ENCODE measurements around the gene LIME1. TPM values are rescaled to one million over a fixed set of nuclear protein-coding genes. Genes with fewer than 3 reads are reported as not detected.

LIME1 gene
- total RNA-seq, 1 donor = 3.5 TPM

DNA sequence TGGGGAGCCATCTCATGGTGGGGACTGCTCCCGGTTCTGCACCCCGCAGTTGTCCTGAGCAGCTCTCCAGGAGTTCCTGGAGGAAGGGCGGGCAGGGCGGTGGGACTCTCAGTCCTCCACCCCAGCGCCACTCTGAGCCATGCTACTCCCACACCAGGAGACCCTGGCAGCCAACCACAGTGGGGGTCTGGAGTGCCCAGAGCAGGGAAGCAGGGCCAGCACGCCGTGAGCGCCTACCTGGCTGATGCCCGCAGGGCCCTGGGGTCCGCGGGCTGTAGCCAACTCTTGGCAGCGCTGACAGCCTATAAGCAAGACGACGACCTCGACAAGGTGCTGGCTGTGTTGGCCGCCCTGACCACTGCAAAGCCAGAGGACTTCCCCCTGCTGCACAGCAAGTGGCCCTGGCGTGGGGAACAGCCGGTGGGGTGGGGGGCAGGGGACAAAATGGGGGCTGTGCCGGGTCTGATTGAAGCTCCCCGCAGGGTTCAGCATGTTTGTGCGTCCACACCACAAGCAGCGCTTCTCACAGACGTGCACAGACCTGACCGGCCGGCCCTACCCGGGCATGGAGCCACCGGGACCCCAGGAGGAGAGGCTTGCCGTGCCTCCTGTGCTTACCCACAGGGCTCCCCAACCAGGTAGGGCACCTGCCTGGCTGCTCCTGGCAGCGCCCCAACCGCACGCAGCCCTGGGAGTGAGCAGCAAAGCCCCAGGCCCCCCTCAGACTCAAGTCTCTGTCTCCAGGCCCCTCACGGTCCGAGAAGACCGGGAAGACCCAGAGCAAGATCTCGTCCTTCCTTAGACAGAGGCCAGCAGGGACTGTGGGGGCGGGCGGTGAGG lies 41.7 kb upstream of the LIME1 start:
- TF ChIP-seq, protein P1, sequence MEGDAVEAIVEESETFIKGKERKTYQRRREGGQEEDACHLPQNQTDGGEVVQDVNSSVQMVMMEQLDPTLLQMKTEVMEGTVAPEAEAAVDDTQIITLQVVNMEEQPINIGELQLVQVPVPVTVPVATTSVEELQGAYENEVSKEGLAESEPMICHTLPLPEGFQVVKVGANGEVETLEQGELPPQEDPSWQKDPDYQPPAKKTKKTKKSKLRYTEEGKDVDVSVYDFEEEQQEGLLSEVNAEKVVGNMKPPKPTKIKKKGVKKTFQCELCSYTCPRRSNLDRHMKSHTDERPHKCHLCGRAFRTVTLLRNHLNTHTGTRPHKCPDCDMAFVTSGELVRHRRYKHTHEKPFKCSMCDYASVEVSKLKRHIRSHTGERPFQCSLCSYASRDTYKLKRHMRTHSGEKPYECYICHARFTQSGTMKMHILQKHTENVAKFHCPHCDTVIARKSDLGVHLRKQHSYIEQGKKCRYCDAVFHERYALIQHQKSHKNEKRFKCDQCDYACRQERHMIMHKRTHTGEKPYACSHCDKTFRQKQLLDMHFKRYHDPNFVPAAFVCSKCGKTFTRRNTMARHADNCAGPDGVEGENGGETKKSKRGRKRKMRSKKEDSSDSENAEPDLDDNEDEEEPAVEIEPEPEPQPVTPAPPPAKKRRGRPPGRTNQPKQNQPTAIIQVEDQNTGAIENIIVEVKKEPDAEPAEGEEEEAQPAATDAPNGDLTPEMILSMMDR (IDR thresholded peaks at IDR 0.05; ENCODE audit: insufficient read depth, low read depth, low read length) = no peak
- no peak for DNase-seq (ENCODE audit: low read depth)
- no peak overlapping the region for H3K4me3 ChIP-seq (ENCODE audit: low read depth, low read length)

DNA sequence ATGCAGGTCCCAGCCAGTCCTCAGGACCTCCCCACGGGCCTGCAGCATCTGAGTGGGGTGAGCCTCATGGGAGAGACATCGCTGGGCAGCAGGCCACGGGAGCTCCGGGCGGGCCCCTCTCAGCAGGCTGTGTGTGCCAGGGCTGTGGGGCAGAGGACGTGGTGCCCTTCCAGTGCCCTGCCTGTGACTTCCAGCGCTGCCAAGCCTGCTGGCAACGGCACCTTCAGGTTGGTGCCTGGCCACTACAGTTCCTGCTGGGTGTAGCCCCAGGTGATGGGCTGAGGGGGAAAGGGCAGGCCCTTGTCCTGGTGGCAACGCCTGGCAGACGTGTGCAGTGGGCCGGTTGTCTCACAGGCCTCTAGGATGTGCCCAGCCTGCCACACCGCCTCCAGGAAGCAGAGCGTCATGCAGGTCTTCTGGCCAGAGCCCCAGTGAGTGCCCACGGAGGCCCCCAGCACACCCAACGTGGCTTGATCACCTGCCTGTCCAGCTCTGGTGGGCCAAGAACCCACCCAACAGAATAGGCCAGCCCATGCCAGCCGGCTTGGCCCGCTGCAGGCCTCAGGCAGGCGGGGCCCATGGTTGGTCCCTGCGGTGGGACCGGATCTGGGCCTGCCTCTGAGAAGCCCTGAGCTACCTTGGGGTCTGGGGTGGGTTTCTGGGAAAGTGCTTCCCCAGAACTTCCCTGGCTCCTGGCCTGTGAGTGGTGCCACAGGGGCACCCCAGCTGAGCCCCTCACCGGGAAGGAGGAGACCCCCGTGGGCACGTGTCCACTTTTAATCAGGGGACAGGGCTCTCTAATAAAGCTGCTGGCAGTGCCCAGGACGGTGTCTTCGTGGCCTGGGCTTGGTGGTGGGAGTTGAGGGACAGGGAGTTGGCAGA lies 40.8 kb upstream of the LIME1 start:
- H3K4me3 ChIP-seq (ENCODE audit: low read depth, low read length) = no peak overlapping the region
- DNase-seq (ENCODE audit: low read depth) = no peak
- TF ChIP-seq, protein P1 (IDR thresholded peaks at IDR 0.05; ENCODE audit: insufficient read depth, low read depth, low read length) = no peak

DNA sequence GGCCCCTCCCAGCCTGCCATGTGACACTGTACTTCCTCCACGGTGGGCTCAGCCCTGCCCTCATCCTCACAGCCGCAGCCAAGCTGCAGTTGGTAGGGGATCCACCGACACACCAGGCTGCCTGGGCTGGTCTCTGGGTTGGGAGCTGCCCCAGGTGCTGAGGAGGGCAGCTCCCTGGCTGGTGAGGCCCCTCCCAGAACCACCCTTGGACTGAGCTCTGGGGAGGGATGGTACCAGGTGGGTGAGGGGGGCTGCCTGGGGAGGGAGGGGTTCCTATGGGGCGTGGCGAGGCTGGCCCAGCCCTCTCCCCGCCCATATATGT lies 40.2 kb upstream of the LIME1 start:
- no peak overlapping the region for H3K4me3 ChIP-seq (ENCODE audit: low read depth, low read length)
- DNase-seq (ENCODE audit: low read depth) = no peak
- TF ChIP-seq, protein P1 (IDR thresholded peaks at IDR 0.05; ENCODE audit: insufficient read depth, low read depth, low read length) = no peak

DNA sequence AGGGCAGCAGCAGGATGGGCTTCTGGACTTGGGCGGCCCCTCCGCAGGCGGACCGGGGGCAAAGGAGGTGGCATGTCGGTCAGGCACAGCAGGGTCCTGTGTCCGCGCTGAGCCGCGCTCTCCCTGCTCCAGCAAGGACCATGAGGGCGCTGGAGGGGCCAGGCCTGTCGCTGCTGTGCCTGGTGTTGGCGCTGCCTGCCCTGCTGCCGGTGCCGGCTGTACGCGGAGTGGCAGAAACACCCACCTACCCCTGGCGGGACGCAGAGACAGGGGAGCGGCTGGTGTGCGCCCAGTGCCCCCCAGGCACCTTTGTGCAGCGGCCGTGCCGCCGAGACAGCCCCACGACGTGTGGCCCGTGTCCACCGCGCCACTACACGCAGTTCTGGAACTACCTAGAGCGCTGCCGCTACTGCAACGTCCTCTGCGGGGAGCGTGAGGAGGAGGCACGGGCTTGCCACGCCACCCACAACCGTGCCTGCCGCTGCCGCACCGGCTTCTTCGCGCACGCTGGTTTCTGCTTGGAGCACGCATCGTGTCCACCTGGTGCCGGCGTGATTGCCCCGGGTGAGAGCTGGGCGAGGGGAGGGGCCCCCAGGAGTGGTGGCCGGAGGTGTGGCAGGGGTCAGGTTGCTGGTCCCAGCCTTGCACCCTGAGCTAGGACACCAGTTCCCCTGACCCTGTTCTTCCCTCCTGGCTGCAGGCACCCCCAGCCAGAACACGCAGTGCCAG lies 39.7 kb upstream of the LIME1 start, which contains the start of gene TNFRSF6B:
Gene TNFRSF6B (plus strand): TSS at position 25 of the 729 bp plus-strand sequence. CDS start 116 bp downstream, at position 141.
- peak within 1 kb of the TSS; percentile 23 for H3K4me3 ChIP-seq (ENCODE audit: low read depth, low read length)
- DNase-seq (ENCODE audit: low read depth) = no peak
- TF ChIP-seq, protein P1 (IDR thresholded peaks at IDR 0.05; ENCODE audit: insufficient read depth, low read depth, low read length) = no peak

DNA sequence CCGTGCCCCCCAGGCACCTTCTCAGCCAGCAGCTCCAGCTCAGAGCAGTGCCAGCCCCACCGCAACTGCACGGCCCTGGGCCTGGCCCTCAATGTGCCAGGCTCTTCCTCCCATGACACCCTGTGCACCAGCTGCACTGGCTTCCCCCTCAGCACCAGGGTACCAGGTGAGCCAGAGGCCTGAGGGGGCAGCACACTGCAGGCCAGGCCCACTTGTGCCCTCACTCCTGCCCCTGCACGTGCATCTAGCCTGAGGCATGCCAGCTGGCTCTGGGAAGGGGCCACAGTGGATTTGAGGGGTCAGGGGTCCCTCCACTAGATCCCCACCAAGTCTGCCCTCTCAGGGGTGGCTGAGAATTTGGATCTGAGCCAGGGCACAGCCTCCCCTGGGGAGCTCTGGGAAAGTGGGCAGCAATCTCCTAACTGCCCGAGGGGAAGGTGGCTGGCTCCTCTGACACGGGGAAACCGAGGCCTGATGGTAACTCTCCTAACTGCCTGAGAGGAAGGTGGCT lies 39.1 kb upstream of the LIME1 start:
- no peak overlapping the region for H3K4me3 ChIP-seq (ENCODE audit: low read depth, low read length)
- TF ChIP-seq, protein P1 (IDR thresholded peaks at IDR 0.05; ENCODE audit: insufficient read depth, low read depth, low read length) = no peak
- no peak for DNase-seq (ENCODE audit: low read depth)

DNA sequence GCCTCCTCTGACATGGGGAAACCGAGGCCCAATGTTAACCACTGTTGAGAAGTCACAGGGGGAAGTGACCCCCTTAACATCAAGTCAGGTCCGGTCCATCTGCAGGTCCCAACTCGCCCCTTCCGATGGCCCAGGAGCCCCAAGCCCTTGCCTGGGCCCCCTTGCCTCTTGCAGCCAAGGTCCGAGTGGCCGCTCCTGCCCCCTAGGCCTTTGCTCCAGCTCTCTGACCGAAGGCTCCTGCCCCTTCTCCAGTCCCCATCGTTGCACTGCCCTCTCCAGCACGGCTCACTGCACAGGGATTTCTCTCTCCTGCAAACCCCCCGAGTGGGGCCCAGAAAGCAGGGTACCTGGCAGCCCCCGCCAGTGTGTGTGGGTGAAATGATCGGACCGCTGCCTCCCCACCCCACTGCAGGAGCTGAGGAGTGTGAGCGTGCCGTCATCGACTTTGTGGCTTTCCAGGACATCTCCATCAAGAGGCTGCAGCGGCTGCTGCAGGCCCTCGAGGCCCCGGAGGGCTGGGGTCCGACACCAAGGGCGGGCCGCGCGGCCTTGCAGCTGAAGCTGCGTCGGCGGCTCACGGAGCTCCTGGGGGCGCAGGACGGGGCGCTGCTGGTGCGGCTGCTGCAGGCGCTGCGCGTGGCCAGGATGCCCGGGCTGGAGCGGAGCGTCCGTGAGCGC lies 38.5 kb upstream of the LIME1 start:
- TF ChIP-seq, protein P1 (IDR thresholded peaks at IDR 0.05; ENCODE audit: insufficient read depth, low read depth, low read length) = no peak
- H3K4me3 ChIP-seq (ENCODE audit: low read depth, low read length) = no peak overlapping the region
- DNase-seq (ENCODE audit: low read depth) = no peak

Measured in fibroblast of villous mesenchyme (primary cell).